GM23338 (cell line): ENCODE results near the gene ELAPOR2. TPM values are rescaled to one million over a fixed set of nuclear protein-coding genes. Genes with fewer than 3 reads are reported as not detected.
A peak's percentile ranks its signal among the peaks of the same experiment; 100 is the strongest.

Experiments used
- ATAC-seq: fragments of 200-7000 bp; cut with Tn5 transposase; 3 replicates; pipeline ENCODE4 v1.9.1; 2020
- DNase-seq: peaks from one replicate; pipeline ENCODE4 v3.0.0-alpha.2; 2015; ENCODE audit warnings: low spot score
- H2AFZ ChIP-seq: fragments of 200-600 bp; sonication (generic); 2 replicates; pipeline ENCODE4 v1.8.0; 2016; ENCODE audit warnings: antibody characterized with exemption, mild to moderate bottlenecking, moderate library complexity
- H3F3A ChIP-seq: fragments of 200-600 bp; sonication (generic); replicated peaks from 2 replicates; pipeline ENCODE4 v1.8.0; 2017; ENCODE audit warnings: antibody characterized with exemption, mixed run types, low read depth
- H3K27ac ChIP-seq: fragments of 200-600 bp; sonication (generic); 2 replicates; pipeline ENCODE4 v1.6.1; 2016; ENCODE audit warnings: low read depth
- H3K27me3 ChIP-seq: fragments of 200-600 bp; sonication (generic); 2 replicates; pipeline ENCODE4 v1.8.0; 2016; ENCODE audit warnings: mild to moderate bottlenecking, mixed run types, moderate library complexity; ENCODE audit not compliant: insufficient read depth
- H3K36me3 ChIP-seq: fragments of 200-600 bp; sonication (generic); 2 replicates; pipeline ENCODE4 v1.8.0; 2016; ENCODE audit warnings: mild to moderate bottlenecking; ENCODE audit not compliant: insufficient read depth
- H3K4me1 ChIP-seq: fragments of 200-600 bp; sonication (generic); 2 replicates; pipeline ENCODE4 v1.8.0; 2016; ENCODE audit warnings: mild to moderate bottlenecking, moderate library complexity; ENCODE audit not compliant: insufficient read depth
- H3K4me2 ChIP-seq: fragments of 200-600 bp; sonication (generic); 2 replicates; pipeline ENCODE4 v1.7.1; 2017; ENCODE audit warnings: mixed run types
- H3K4me3 ChIP-seq: fragments of 200-600 bp; sonication (generic); 2 replicates; pipeline ENCODE4 v1.6.1; 2016; ENCODE audit warnings: mixed run types
- H3K79me2 ChIP-seq: fragments of 200-600 bp; sonication (generic); replicated peaks from 2 replicates; pipeline ENCODE4 v1.8.0; 2017; ENCODE audit warnings: mild to moderate bottlenecking; ENCODE audit not compliant: insufficient read depth
- H3K9me2 ChIP-seq: fragments of 200-600 bp; sonication (generic); 2 replicates; pipeline ENCODE4 v1.8.0; 2017; ENCODE audit not compliant: insufficient read depth
- H4K20me1 ChIP-seq: fragments of 200-600 bp; sonication (generic); replicated peaks from 2 replicates; pipeline ENCODE4 v1.8.0; 2017; ENCODE audit warnings: mild to moderate bottlenecking; ENCODE audit not compliant: insufficient read depth
- H3K27ac Mint-ChIP-seq: 2 replicates; pipeline ENCODE4 v1.8.0; 2020; ENCODE audit warnings: inconsistent platforms, mild to moderate bottlenecking, moderate library complexity, mixed read lengths
- H3K27me3 Mint-ChIP-seq: 3 replicates; pipeline ENCODE4 v1.8.0; 2022; ENCODE audit warnings: low read depth, mild to moderate bottlenecking, moderate library complexity, mixed read lengths, inconsistent platforms; ENCODE audit not compliant: insufficient read depth, poor library complexity
- H3K36me3 Mint-ChIP-seq: 3 replicates; pipeline ENCODE4 v1.8.0; 2021; ENCODE audit warnings: low read depth, mild to moderate bottlenecking, inconsistent platforms, moderate library complexity, mixed read lengths
- H3K4me1 Mint-ChIP-seq: 3 replicates; pipeline ENCODE4 v1.8.0; 2020; ENCODE audit warnings: mild to moderate bottlenecking, inconsistent platforms, mixed read lengths
- H3K4me3 Mint-ChIP-seq: 3 replicates; pipeline ENCODE4 v1.8.0; 2021; ENCODE audit warnings: moderate library complexity, mild to moderate bottlenecking, inconsistent platforms, mixed read lengths
- H3K9me3 Mint-ChIP-seq: 3 replicates; pipeline ENCODE4 v1.8.0; 2020; ENCODE audit warnings: moderate library complexity, mild to moderate bottlenecking, inconsistent platforms, mixed read lengths
- CREB1 ChIP-seq: fragments of 250-450 bp; sonication (Bioruptor Pico); IDR thresholded peaks from 2 replicates; pipeline ENCODE4 v1.5.0; 2020; ENCODE audit warnings: low read depth, mild to moderate bottlenecking, moderate library complexity
- EZH2 ChIP-seq: fragments of 200-600 bp; sonication (generic); IDR thresholded peaks from one replicate; pipeline ENCODE4 v1.8.0; 2017; ENCODE audit warnings: antibody characterized with exemption, mild to moderate bottlenecking, low read depth; ENCODE audit not compliant: unreplicated experiment
- EZH2phosphoT487 ChIP-seq: fragments of 200-600 bp; sonication (generic); IDR thresholded peaks from one replicate; pipeline ENCODE4 v1.8.1; 2018; ENCODE audit warnings: antibody characterized with exemption; ENCODE audit not compliant: unreplicated experiment
- JUNB ChIP-seq: IDR thresholded peaks from one replicate; pipeline ENCODE4 v1.6.1; 2016; ENCODE audit warnings: antibody characterized with exemption; ENCODE audit not compliant: unreplicated experiment
- NANOG ChIP-seq: IDR thresholded peaks from 2 replicates; pipeline ENCODE4 v1.6.1; 2016; ENCODE audit warnings: antibody characterized with exemption, borderline replicate concordance
- POLR2AphosphoS5 ChIP-seq: IDR thresholded peaks from 2 replicates; pipeline ENCODE4 v1.6.1; 2016; ENCODE audit warnings: antibody characterized with exemption, low read depth
- ZNF331 ChIP-seq: fragments of 250-450 bp; sonication (Bioruptor Pico); IDR thresholded peaks from 2 replicates; pipeline ENCODE4 v1.5.0; 2020; ENCODE audit warnings: low read depth, mild to moderate bottlenecking, moderate library complexity
- polyA plus RNA-seq: library from polyadenylated mRNA; unstranded; fragments of >200 nt; fragmentation: Nextera tagmentation; extraction: Ambion mirVana; gene quantifications from 2 replicates; pipeline ENCODE4 v1.2.1, GENCODE V29; 2016
- total RNA-seq: library from RNA; depleted of rRNA; stranded (reverse); fragments of >200 nt; shearing (Covaris generic); gene quantifications from 2 replicates; pipeline ENCODE4 v1.2.3, GENCODE V29; 2014
- TF ChIP-seq, protein P1 (sequence below), 2 experiments: fragments of 200-600 bp in 1 of 2; sonication (generic) in 1 of 2; conservative IDR thresholded peaks; 2 replicates each; pipeline versions ENCODE4 v1.5.1 to v1.6.1; 2016 to 2017; ENCODE audit warnings: antibody characterized with exemption in 2 of 2, low read depth in 2 of 2, mild to moderate bottlenecking in 2 of 2, moderate library complexity in 1 of 2
- TF ChIP-seq, protein P2 (sequence below): fragments of 250-450 bp; sonication (Bioruptor Pico); IDR thresholded peaks from 2 replicates; pipeline ENCODE4 v1.5.0; 2020; ENCODE audit warnings: mild to moderate bottlenecking, moderate library complexity
- TF ChIP-seq, protein P3 (sequence below): IDR thresholded peaks from one replicate; pipeline ENCODE4 v1.6.1; 2018; ENCODE audit warnings: antibody characterized with exemption; ENCODE audit not compliant: unreplicated experiment

ELAPOR2 gene
- total and polyA plus RNA-seq, 2 experiments from 2014 or later, result 12.0 to 42.9 TPM

DNA sequence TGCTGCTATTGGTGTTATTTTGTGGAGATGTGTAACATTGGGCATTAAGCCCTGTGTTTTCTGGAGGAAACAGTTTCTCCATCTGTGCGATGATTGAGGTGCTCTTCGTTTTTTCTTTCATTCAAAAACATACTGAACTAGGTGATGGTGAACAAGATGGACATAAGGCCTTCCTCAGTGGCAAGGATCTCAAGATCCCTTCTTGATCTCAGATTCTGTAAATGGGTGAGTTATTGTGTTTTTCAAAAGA lies 759 bp upstream of the ELAPOR2 start:
- Mint-ChIP-seq H3K9me3 (no peaks in the 10 kb centered on the region), H3K27ac (0 out of 2 replicates have a peak overlapping the region, but pooled peaks have one; percentile 32), H3K4me1 (peaks cover 12% of the 10 kb centered on the region; the same call in 2 of the 3 replicates), H3K36me3 (no peaks in the 10 kb centered on the region; the same call in 2 of the 3 replicates), H3K27me3 (peaks cover 9% of the 10 kb centered on the region), H3K4me3 (peak overlapping the region; percentile 96)
- Histone ChIP-seq H3K4me1 (0 out of 2 replicates have a peak, but pooled peaks cover 9% of the 10 kb centered on the region), H4K20me1 (no peaks in the 10 kb centered on the region), H3K36me3 (no peaks in the 10 kb centered on the region), H3K27ac (no peak overlapping the region), H3K79me2 (no peaks in the 10 kb centered on the region), H3K4me3 (peak overlapping the region; percentile 71), H3F3A (peaks cover 7% of the 10 kb centered on the region; the same call in 1 of the 2 replicates), H3K4me2 (peak overlapping the region; percentile 79), H3K27me3 (peaks cover 17% of the 10 kb centered on the region), H2AFZ (peak overlapping the region; percentile 95), H3K9me2 (no peaks in the 10 kb centered on the region)
- no peak for DNase-seq
- ATAC-seq, result no peak
- TF ChIP-seq JUNB, result no peak
- TF ChIP-seq NANOG, result no peak
- no peak for TF ChIP-seq ZNF331 (CRISPR knock-in tag)
- TF ChIP-seq, protein P1, sequence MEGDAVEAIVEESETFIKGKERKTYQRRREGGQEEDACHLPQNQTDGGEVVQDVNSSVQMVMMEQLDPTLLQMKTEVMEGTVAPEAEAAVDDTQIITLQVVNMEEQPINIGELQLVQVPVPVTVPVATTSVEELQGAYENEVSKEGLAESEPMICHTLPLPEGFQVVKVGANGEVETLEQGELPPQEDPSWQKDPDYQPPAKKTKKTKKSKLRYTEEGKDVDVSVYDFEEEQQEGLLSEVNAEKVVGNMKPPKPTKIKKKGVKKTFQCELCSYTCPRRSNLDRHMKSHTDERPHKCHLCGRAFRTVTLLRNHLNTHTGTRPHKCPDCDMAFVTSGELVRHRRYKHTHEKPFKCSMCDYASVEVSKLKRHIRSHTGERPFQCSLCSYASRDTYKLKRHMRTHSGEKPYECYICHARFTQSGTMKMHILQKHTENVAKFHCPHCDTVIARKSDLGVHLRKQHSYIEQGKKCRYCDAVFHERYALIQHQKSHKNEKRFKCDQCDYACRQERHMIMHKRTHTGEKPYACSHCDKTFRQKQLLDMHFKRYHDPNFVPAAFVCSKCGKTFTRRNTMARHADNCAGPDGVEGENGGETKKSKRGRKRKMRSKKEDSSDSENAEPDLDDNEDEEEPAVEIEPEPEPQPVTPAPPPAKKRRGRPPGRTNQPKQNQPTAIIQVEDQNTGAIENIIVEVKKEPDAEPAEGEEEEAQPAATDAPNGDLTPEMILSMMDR (conservative IDR thresholded peaks at IDR 0.05; ENCODE audit: low read depth in 2 of 2), result no peak
- TF ChIP-seq EZH2, result no peak
- TF ChIP-seq CREB1, result no peak
- no peak for TF ChIP-seq POLR2AphosphoS5
- TF ChIP-seq EZH2phosphoT487, result no peak
- TF ChIP-seq, protein P2, sequence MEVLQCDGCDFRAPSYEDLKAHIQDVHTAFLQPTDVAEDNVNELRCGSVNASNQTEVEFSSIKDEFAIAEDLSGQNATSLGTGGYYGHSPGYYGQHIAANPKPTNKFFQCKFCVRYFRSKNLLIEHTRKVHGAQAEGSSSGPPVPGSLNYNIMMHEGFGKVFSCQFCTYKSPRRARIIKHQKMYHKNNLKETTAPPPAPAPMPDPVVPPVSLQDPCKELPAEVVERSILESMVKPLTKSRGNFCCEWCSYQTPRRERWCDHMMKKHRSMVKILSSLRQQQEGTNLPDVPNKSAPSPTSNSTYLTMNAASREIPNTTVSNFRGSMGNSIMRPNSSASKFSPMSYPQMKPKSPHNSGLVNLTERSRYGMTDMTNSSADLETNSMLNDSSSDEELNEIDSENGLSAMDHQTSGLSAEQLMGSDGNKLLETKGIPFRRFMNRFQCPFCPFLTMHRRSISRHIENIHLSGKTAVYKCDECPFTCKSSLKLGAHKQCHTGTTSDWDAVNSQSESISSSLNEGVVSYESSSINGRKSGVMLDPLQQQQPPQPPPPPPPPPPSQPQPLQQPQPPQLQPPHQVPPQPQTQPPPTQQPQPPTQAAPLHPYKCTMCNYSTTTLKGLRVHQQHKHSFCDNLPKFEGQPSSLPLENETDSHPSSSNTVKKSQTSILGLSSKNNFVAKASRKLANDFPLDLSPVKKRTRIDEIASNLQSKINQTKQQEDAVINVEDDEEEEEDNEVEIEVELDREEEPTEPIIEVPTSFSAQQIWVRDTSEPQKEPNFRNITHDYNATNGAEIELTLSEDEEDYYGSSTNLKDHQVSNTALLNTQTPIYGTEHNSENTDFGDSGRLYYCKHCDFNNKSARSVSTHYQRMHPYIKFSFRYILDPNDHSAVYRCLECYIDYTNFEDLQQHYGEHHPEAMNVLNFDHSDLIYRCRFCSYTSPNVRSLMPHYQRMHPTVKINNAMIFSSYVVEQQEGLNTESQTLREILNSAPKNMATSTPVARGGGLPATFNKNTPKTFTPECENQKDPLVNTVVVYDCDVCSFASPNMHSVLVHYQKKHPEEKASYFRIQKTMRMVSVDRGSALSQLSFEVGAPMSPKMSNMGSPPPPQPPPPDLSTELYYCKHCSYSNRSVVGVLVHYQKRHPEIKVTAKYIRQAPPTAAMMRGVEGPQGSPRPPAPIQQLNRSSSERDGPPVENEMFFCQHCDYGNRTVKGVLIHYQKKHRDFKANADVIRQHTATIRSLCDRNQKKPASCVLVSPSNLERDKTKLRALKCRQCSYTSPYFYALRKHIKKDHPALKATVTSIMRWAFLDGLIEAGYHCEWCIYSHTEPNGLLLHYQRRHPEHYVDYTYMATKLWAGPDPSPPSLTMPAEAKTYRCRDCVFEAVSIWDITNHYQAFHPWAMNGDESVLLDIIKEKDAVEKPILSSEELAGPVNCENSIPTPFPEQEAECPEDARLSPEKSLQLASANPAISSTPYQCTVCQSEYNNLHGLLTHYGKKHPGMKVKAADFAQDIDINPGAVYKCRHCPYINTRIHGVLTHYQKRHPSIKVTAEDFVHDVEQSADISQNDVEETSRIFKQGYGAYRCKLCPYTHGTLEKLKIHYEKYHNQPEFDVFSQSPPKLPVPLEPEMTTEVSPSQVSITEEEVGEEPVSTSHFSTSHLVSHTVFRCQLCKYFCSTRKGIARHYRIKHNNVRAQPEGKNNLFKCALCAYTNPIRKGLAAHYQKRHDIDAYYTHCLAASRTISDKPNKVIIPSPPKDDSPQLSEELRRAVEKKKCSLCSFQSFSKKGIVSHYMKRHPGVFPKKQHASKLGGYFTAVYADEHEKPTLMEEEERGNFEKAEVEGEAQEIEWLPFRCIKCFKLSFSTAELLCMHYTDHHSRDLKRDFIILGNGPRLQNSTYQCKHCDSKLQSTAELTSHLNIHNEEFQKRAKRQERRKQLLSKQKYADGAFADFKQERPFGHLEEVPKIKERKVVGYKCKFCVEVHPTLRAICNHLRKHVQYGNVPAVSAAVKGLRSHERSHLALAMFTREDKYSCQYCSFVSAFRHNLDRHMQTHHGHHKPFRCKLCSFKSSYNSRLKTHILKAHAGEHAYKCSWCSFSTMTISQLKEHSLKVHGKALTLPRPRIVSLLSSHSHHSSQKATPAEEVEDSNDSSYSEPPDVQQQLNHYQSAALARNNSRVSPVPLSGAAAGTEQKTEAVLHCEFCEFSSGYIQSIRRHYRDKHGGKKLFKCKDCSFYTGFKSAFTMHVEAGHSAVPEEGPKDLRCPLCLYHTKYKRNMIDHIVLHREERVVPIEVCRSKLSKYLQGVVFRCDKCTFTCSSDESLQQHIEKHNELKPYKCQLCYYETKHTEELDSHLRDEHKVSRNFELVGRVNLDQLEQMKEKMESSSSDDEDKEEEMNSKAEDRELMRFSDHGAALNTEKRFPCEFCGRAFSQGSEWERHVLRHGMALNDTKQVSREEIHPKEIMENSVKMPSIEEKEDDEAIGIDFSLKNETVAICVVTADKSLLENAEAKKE (CRISPR knock-in tag), result no peak
- TF ChIP-seq, protein P3, sequence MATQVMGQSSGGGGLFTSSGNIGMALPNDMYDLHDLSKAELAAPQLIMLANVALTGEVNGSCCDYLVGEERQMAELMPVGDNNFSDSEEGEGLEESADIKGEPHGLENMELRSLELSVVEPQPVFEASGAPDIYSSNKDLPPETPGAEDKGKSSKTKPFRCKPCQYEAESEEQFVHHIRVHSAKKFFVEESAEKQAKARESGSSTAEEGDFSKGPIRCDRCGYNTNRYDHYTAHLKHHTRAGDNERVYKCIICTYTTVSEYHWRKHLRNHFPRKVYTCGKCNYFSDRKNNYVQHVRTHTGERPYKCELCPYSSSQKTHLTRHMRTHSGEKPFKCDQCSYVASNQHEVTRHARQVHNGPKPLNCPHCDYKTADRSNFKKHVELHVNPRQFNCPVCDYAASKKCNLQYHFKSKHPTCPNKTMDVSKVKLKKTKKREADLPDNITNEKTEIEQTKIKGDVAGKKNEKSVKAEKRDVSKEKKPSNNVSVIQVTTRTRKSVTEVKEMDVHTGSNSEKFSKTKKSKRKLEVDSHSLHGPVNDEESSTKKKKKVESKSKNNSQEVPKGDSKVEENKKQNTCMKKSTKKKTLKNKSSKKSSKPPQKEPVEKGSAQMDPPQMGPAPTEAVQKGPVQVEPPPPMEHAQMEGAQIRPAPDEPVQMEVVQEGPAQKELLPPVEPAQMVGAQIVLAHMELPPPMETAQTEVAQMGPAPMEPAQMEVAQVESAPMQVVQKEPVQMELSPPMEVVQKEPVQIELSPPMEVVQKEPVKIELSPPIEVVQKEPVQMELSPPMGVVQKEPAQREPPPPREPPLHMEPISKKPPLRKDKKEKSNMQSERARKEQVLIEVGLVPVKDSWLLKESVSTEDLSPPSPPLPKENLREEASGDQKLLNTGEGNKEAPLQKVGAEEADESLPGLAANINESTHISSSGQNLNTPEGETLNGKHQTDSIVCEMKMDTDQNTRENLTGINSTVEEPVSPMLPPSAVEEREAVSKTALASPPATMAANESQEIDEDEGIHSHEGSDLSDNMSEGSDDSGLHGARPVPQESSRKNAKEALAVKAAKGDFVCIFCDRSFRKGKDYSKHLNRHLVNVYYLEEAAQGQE, result no peak
